HEK293T (cell line): ENCODE results near the gene CS.

Experiments used
- L3MBTL2 ChIP-seq: fragments of 450-650 bp; conservative IDR thresholded peaks from 2 replicates; pipeline ENCODE4 v1.6.1; 2016; ENCODE audit warnings: mild to moderate bottlenecking
- TF ChIP-seq, protein P1 (sequence below): fragments of 450-650 bp; IDR thresholded peaks from 2 replicates; pipeline ENCODE4 v1.6.1; 2016

DNA sequence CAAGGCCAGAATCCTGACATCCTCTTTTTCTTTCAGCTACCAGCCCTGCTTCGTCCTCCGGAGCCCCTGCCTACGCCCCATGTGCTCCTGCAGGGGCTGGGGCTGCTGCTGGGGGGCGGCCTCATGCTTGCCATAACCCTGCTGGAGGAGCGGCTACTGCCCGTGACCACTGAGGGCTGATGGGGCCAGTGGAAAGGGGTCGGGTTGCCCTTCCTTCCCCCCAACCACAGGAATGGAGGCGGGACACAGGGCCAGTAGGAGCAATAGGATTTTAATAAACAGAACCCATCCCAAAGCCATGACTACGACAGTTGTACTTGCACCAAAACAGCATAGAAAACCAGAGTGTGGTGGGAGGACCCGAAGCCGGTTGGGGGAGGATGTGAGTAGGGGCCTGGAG lies 62.6 kb downstream of the CS start:
- TF ChIP-seq, protein P1, sequence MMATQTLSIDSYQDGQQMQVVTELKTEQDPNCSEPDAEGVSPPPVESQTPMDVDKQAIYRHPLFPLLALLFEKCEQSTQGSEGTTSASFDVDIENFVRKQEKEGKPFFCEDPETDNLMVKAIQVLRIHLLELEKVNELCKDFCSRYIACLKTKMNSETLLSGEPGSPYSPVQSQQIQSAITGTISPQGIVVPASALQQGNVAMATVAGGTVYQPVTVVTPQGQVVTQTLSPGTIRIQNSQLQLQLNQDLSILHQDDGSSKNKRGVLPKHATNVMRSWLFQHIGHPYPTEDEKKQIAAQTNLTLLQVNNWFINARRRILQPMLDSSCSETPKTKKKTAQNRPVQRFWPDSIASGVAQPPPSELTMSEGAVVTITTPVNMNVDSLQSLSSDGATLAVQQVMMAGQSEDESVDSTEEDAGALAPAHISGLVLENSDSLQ = no peak
- no peak for TF ChIP-seq L3MBTL2
